ENCODE data around the gene TYW3. TPM values are rescaled to one million over a fixed set of nuclear protein-coding genes. Genes with fewer than 3 reads are reported as not detected.

The TYW3 gene
- total RNA-seq, 1 donor from 2014 or later = 33.7 TPM

DNA sequence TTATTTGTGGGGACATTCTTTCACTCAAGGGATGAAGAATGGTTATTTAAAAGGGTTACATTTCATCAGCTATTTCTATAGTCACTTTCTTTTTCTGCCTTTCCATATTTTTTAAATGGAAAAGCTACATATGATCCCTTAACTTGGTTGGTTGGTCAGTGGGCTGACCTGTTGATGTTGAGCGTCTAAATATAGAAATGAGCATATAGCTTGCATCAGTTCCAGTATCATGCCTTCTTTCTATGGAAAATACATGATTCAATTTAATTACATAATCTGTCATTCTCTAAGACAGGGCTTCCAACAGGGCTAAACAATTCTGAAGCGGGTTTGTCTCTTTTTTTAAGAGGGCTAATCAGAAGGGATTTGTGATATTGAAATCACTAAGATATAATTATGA, 40.6 kb downstream of the TYW3 start:
- Mint-ChIP-seq H3K36me3 (ENCODE audit: low read depth) (no peaks in the 10 kb centered on the region), H3K27ac (no peak overlapping the region), H3K9me3 (no peaks in the 10 kb centered on the region), H3K27me3 (ENCODE audit: insufficient read depth) (peaks cover 2% of the 10 kb centered on the region), H3K4me3 (no peak overlapping the region), H3K4me1 (ENCODE audit: low read depth) (no peaks in the 10 kb centered on the region)
- no peak for DNase-seq (ENCODE audit: low spot score)
- intact Hi-C loops (cut with micrococcal nuclease) = loop anchor here (10.0 kb wide), 1 partner anchor 361 kb away; the partner anchor contains the start of gene LHX8

DNA sequence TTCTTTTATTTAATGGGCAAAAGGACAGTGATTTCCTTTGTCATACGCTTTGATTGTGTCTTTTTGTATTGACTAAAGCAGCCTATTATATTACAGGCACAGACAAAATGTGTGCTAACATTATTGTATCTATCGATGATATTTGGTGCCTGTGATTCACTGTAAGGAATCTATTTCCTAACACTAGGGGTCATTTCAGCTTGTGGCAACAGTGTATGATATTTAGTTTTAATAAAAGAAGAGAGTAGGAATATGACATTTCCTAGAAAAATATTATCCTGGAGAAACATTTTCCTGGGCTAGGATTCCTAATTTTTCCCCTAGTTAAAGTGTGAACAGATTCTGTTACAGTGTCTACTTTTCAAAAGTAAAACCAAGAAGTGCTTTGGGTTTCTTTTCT, 42.8 kb downstream of the TYW3 start:
- Mint-ChIP-seq H3K27ac (no peak overlapping the region), H3K36me3 (ENCODE audit: low read depth) (no peaks in the 10 kb centered on the region), H3K4me3 (no peak overlapping the region), H3K4me1 (ENCODE audit: low read depth) (no peaks in the 10 kb centered on the region), H3K9me3 (no peaks in the 10 kb centered on the region), H3K27me3 (ENCODE audit: insufficient read depth) (peaks cover 4% of the 10 kb centered on the region)
- intact Hi-C loops (cut with micrococcal nuclease) = loop anchor here (10.0 kb wide), 1 partner anchor 359 kb away; the partner anchor contains the start of gene LHX8
- no peak for DNase-seq (ENCODE audit: low spot score)

DNA sequence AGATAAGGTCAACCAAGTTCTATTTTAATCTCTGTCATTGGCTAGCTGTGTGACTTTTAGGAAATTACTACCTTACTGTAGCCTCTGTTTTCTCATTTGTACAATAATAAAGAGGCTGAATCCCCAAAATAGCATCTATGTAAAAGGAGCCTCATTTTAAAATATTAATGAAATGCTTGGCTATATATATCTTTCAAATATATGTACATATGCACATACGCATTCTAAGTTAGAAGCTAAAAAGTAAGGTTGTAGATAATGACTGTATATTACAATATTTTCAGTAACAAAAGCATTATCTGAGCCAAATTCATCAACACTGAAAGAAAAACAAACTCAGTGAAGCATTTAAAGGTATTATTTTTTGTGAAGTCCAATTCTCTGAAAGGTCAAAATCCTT, 44.6 kb downstream of the TYW3 start:
- Mint-ChIP-seq H3K36me3 (ENCODE audit: low read depth) (no peaks in the 10 kb centered on the region), H3K27ac (no peak overlapping the region), H3K4me3 (no peak overlapping the region), H3K27me3 (ENCODE audit: insufficient read depth) (peaks cover 4% of the 10 kb centered on the region), H3K4me1 (ENCODE audit: low read depth) (no peaks in the 10 kb centered on the region), H3K9me3 (no peaks in the 10 kb centered on the region)
- no peak for DNase-seq (ENCODE audit: low spot score)
- intact Hi-C loops (cut with micrococcal nuclease) = loop anchor here (10.0 kb wide), 1 partner anchor 357 kb away; the partner anchor contains the start of gene LHX8

DNA sequence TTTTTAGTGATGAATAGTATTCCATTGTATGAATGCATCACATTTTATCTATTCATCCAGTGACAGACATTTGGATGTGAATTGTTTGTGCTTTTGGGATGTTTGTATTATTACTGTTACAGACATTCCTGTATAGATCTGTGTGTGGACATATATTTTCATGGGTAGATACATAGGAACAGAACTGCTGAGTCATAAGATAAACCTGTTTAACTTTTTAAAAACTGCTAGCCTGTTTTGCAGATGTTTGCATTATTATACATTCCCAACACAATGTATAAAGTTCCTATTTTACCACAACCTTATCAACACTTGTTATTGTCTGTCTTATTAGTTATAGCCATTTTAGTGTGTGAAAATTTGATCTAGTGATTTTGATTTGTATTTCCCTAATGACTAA, 46.8 kb downstream of the TYW3 start:
- no peak for DNase-seq (ENCODE audit: low spot score)
- Mint-ChIP-seq H3K4me1 (ENCODE audit: low read depth) (no peaks in the 10 kb centered on the region), H3K27me3 (ENCODE audit: insufficient read depth) (peaks cover 4% of the 10 kb centered on the region), H3K9me3 (no peaks in the 10 kb centered on the region), H3K27ac (no peak overlapping the region), H3K36me3 (ENCODE audit: low read depth) (no peaks in the 10 kb centered on the region), H3K4me3 (no peak overlapping the region)
- intact Hi-C loops (cut with micrococcal nuclease) = loop anchor here (10.0 kb wide), 1 partner anchor 355 kb away; the partner anchor contains the start of gene LHX8

DNA sequence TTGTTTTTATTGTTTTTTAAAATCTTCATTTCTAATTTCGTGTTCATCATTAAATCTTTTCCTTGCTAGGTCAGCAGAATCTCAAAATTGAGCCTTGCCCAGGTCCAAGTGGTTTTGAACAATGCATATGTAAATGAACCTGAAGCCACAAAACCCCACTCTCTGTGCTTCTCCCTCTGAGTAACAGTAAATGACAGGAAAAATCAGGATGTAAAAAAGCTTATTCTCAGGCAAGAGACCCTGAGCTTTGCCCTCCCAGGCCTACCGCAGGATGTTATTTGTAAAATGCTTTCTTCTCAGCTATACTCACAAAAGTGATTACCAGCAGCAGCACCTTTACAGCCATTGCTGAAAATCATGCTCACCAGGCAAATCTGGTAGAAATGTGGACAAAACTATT, 47.6 kb downstream of the TYW3 start:
- no peaks in the 10 kb centered on the region for H3K9me3 Mint-ChIP-seq

DNA sequence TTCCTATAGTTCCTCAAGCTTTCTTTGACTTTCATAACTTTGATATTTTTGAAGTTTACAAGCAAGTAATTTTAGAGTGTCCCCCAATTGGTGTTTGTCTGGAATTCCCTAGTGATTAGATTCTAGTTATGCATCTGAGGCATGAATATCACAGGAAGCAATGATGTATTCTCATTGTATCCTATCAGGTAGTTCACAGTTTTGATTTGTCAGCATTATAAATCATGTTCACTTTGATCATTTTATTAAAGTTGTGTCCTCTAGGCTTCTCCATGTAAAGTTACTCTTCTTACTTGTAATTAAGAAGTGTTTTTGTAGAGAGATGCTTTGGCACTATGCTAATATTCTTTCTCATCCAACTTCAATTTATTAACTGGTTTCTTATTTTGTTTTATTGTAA, 53.0 kb downstream of the TYW3 start:
- intact Hi-C loops (cut with micrococcal nuclease) = no loop called here
- Mint-ChIP-seq H3K4me3 (no peak overlapping the region), H3K4me1 (ENCODE audit: low read depth) (no peaks in the 10 kb centered on the region), H3K36me3 (ENCODE audit: low read depth) (no peaks in the 10 kb centered on the region), H3K9me3 (no peaks in the 10 kb centered on the region), H3K27me3 (ENCODE audit: insufficient read depth) (no peaks in the 10 kb centered on the region), H3K27ac (no peak overlapping the region)
- DNase-seq (ENCODE audit: low spot score) = no peak

More for the DNA sequence above, 47.6 kb downstream of the TYW3 start:
- DNase-seq (ENCODE audit: low spot score) = no peak
- Mint-ChIP-seq H3K4me1 (ENCODE audit: low read depth) (no peaks in the 10 kb centered on the region), H3K36me3 (ENCODE audit: low read depth) (no peaks in the 10 kb centered on the region), H3K4me3 (no peak overlapping the region), H3K27me3 (ENCODE audit: insufficient read depth) (peaks cover 4% of the 10 kb centered on the region), H3K27ac (no peak overlapping the region)
- intact Hi-C loops (cut with micrococcal nuclease) = no loop called here

DNA sequence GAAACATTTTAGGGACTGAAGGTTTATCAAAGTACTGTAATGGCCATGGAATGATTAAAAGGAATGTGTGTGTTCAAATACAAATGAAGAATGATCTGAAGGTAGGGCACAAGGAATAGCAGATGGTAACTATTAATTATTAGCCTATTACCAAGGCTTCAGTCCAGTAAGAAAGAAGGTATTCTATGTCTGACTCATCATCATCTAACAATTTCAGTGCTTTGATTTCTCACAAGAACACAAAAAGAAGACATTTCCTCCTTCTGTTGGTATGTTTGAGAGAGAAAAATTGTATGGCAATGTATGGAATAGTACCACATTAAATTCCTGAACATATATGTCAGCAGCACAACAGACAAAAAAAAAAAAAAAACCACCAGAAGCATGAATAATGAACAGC, 57.5 kb downstream of the TYW3 start:
- H3K9me3 Mint-ChIP-seq = no peaks in the 10 kb centered on the region
- no peaks in the 10 kb centered on the region for H3K36me3 Mint-ChIP-seq (ENCODE audit: low read depth)
- no peaks in the 10 kb centered on the region for H3K27me3 Mint-ChIP-seq (ENCODE audit: insufficient read depth)
- H3K4me1 Mint-ChIP-seq (ENCODE audit: low read depth) = no peaks in the 10 kb centered on the region
- no peak overlapping the region for H3K4me3 Mint-ChIP-seq
- DNase-seq (ENCODE audit: low spot score) = no peak
- intact Hi-C loops (cut with micrococcal nuclease) = no loop called here
- no peak overlapping the region for H3K27ac Mint-ChIP-seq

DNA sequence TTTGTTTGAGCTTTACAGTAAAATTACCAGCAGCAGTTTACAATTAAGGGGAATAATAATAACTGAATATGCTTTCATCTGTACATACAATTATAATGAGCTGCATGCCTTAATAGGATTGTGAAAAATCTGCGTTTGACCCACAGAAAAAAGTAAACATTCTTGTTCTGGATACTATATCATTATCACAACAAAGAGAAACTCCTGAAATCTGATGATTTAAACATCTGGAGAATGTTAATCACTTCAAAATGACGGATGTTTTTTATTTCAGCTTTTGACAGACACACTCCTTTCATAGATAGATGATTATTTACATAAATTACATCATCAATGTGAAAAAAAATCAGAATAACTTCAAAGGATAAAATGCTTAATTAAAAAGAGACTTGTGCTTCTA, 58.5 kb downstream of the TYW3 start:
- H3K27ac Mint-ChIP-seq = no peak overlapping the region
- H3K4me3 Mint-ChIP-seq = no peak overlapping the region
- no peaks in the 10 kb centered on the region for H3K4me1 Mint-ChIP-seq (ENCODE audit: low read depth)
- H3K27me3 Mint-ChIP-seq (ENCODE audit: insufficient read depth) = no peaks in the 10 kb centered on the region
- no peak for DNase-seq (ENCODE audit: low spot score)
- intact Hi-C loops (cut with micrococcal nuclease) = no loop called here
- no peaks in the 10 kb centered on the region for H3K36me3 Mint-ChIP-seq (ENCODE audit: low read depth)
- no peaks in the 10 kb centered on the region for H3K9me3 Mint-ChIP-seq

DNA sequence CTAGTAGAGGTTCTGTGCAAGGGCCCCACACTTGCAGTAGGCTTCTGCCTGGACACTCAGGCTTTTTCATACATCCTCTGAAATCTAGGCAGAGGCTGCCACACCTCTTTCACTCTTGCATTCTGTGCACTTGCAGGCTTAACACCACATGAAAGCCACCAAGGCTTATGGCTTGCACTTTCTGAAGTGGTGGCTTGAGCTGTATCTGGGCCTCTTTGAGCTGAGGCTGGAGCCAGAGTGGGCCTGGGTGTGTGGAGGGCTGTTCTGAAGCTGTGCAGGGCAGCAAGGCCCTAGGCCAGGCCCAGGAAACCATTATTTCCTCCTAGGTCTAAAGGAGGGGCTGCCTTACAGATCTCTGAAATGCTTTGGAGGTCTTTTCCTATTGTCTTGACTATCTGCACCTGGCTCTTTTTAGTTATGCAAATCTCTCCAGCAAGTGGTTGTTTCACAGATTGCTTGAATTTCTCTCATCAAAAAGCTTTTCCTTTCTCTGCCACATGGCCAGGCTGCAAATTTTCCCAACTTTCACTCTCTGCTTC, 66.2 kb downstream of the TYW3 start:
- H3K27ac Mint-ChIP-seq = no peak overlapping the region
- H3K4me1 Mint-ChIP-seq (ENCODE audit: low read depth) = no peaks in the 10 kb centered on the region
- H3K36me3 Mint-ChIP-seq (ENCODE audit: low read depth) = no peaks in the 10 kb centered on the region
- H3K4me3 Mint-ChIP-seq = no peak overlapping the region
- no peaks in the 10 kb centered on the region for H3K27me3 Mint-ChIP-seq (ENCODE audit: insufficient read depth)
- no peaks in the 10 kb centered on the region for H3K9me3 Mint-ChIP-seq
- intact Hi-C loops (cut with micrococcal nuclease) = no loop called here
- DNase-seq (ENCODE audit: low spot score) = no peak

DNA sequence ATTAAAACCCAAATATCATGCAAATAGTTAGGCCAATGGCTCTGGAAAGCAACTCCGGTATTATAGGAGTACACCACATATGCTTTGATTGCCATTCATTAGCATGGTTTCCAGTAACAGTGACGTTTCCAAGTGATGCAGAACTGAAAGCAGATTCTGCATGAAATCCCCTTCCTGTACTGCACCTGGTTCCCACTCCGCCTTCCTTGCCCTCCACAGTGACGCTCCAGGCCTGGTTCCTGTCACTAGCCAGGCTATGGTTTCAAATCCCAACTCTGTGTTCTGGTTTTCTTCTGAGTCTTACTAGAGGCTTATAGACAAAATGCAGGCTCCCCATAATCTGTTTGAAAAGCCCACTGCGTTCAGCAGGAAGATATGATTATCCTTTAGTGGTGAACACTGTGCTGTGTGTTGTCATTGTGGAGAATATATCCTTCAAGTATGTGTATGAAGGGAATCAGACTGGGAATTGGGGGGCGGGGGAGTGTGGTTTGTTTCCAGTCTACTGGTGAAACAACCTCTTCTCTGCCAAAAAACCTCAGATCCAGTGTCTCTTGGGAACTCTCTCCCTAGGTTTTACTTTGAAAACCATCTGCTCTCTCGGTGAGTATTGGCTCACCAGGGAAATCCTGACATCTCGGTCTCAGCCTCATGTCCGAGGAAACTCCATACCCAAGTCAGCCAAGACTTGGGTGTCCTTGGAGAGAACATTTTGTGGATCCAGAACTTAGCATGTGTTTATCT, 78.7 kb downstream of the TYW3 start:
- no peak for DNase-seq (ENCODE audit: low spot score)
- H3K36me3 Mint-ChIP-seq (ENCODE audit: low read depth) = no peaks in the 10 kb centered on the region
- no peaks in the 10 kb centered on the region for H3K4me1 Mint-ChIP-seq (ENCODE audit: low read depth)
- intact Hi-C loops (cut with micrococcal nuclease) = no loop called here
- no peak overlapping the region for H3K4me3 Mint-ChIP-seq
- no peak overlapping the region for H3K27ac Mint-ChIP-seq
- H3K9me3 Mint-ChIP-seq = no peaks in the 10 kb centered on the region
- H3K27me3 Mint-ChIP-seq (ENCODE audit: insufficient read depth) = no peaks in the 10 kb centered on the region

DNA sequence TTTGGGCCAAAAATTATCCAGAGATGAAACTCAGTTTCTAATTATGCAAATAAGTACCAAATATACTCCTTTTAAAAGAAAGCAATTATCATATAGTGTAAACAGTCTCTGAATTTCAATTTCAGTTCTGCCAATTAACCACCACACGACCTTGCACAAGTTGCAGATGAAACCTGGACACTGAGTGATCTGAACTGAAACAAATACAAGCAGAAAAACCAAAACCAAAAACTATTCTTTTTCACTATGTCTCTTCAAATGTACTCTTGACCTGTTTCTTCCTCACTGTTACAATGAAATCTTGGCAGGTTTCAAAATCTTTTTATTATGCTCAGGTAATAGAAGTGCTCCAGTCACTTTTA, 79.2 kb downstream of the TYW3 start:
- Mint-ChIP-seq H3K27ac (no peak overlapping the region), H3K27me3 (ENCODE audit: insufficient read depth) (peaks cover 3% of the 10 kb centered on the region), H3K9me3 (no peaks in the 10 kb centered on the region), H3K36me3 (ENCODE audit: low read depth) (no peaks in the 10 kb centered on the region), H3K4me1 (ENCODE audit: low read depth) (no peaks in the 10 kb centered on the region), H3K4me3 (no peak overlapping the region)
- intact Hi-C loops (cut with micrococcal nuclease) = no loop called here
- no peak for DNase-seq (ENCODE audit: low spot score)
